ENCODE data around the gene PLEKHG7.
"Not testable (repeated sequence)": the region's sequence is repeated elsewhere in the genome, so short reads cannot be mapped to it uniquely, and the experiment has no call there.

PLEKHG7 gene

GRCh38 chr12:92665496-92665895 is 37.3 kb upstream of the PLEKHG7 start:
- H3K4me3 ChIP-seq (ENCODE audit: low read depth, low read length), result no peak overlapping the region
- no peak for TF ChIP-seq CTCF (IDR thresholded peaks at IDR 0.05; ENCODE audit: low read depth, low read length)

GRCh38 chr12:92668739-92669138 is 34.0 kb upstream of the PLEKHG7 start:
- no peak for TF ChIP-seq CTCF (IDR thresholded peaks at IDR 0.05; ENCODE audit: low read depth, low read length)
- no peak overlapping the region for H3K4me3 ChIP-seq (ENCODE audit: low read depth, low read length)

- not testable (repeated sequence) for H3K4me3 ChIP-seq (ENCODE audit: low read depth, low read length)
Observed at GRCh38 chr12:92671524-92671923, 31.3 kb upstream of the PLEKHG7 start.

GRCh38 chr12:92673756-92674155 is 29.0 kb upstream of the PLEKHG7 start:
- TF ChIP-seq CTCF (IDR thresholded peaks at IDR 0.05; ENCODE audit: low read depth, low read length), result no peak

GRCh38 chr12:92674500-92674899 is 28.3 kb upstream of the PLEKHG7 start:
- H3K4me3 ChIP-seq (ENCODE audit: low read depth, low read length), result no peak overlapping the region
- TF ChIP-seq CTCF (IDR thresholded peaks at IDR 0.05; ENCODE audit: low read depth, low read length), result no peak

More at GRCh38 chr12:92673756-92674155, 29.0 kb upstream of the PLEKHG7 start:
- H3K4me3 ChIP-seq (ENCODE audit: low read depth, low read length), result no peak overlapping the region

GRCh38 chr12:92675092-92675865 is 27.5 kb upstream of the PLEKHG7 start:
- H3K4me3 ChIP-seq (ENCODE audit: low read depth, low read length), result no peak overlapping the region
- TF ChIP-seq CTCF (IDR thresholded peaks at IDR 0.05; ENCODE audit: low read depth, low read length), result no peak

GRCh38 chr12:92676710-92677109 is 26.1 kb upstream of the PLEKHG7 start:
- no peak overlapping the region for H3K4me3 ChIP-seq (ENCODE audit: low read depth, low read length)
- TF ChIP-seq CTCF (IDR thresholded peaks at IDR 0.05; ENCODE audit: low read depth, low read length), result no peak

GRCh38 chr12:92690601-92691000 is 12.2 kb upstream of the PLEKHG7 start:
- no peak for TF ChIP-seq CTCF (IDR thresholded peaks at IDR 0.05; ENCODE audit: low read depth, low read length)
- no peak overlapping the region for H3K4me3 ChIP-seq (ENCODE audit: low read depth, low read length)

Data from WI38 (cell line).